ENCODE results near the gene CSGALNACT2.
A peak's percentile ranks its signal among the peaks of the same experiment; 100 is the strongest.

The CSGALNACT2 gene

DNA sequence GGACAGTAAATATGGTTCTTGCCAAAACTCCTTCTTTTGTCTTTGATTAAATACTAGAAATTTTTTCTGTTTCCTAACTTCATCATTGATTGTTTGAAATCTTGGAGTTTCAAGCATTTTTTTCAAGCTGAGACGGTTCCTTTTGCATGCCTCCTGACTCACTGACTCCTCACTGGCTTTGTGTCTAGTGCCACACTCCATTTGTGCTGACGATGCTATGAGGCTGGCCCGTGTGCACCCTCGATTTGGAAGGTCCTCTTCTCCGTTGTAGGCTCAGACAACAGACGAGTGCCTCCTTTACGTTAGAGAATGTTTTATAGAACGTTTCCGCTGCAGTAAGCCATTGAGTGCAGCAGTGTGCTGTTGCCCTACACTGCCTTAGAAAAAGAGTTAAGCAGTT, 10.8 kb upstream of the CSGALNACT2 start:
- H3K4me2 ChIP-seq (ENCODE audit: insufficient read depth, low read length), result no peak overlapping the region

DNA sequence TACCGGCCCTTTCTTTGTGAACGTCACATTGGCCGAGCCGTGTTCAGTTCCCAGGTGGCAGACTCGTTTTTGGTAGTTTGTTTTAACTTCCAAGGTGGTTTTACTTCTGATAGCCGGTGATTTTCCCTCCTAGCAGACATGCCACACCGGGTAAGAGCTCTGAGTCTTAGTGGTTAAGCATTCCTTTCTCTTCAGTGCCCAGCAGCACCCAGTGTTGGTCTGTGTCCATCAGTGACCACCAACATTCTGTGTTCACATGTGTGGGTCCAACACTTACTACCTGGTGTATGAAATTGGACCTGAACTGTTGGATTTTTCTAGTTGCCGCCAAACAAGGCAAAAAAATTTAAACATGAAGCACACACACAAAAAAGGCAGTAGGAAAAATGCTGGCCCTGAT, 9.9 kb upstream of the CSGALNACT2 start:
- ATAC-seq (ENCODE audit: insufficient read depth, low read depth), result no peak
- no peak overlapping the region for H3K27ac ChIP-seq (ENCODE audit: low read length)
- H3K79me2 ChIP-seq (ENCODE audit: insufficient read depth, low read length), result no peaks in the 10 kb centered on the region
- H3K4me2 ChIP-seq (ENCODE audit: insufficient read depth, low read length), result no peak overlapping the region
- no peaks in the 10 kb centered on the region for H3K36me3 ChIP-seq (ENCODE audit: insufficient read depth, low read length)
- peak; percentile 0 for DNase-seq
- H2AFZ ChIP-seq (ENCODE audit: low read depth, low read length), result no peak overlapping the region
- H3K4me3 ChIP-seq (ENCODE audit: low read depth in 1 of 2, low read length in 2 of 2), result no peak overlapping the region
- no peaks in the 10 kb centered on the region; the same call in 1 of the 2 replicates for H4K20me1 ChIP-seq (ENCODE audit: insufficient read depth, low read length)
- H3K9ac ChIP-seq (ENCODE audit: low read depth, low read length), result no peak overlapping the region
- H3K4me1 ChIP-seq (ENCODE audit: insufficient read depth, low read length), result peaks cover 5% of the 10 kb centered on the region
- no peaks in the 10 kb centered on the region for H3K9me3 ChIP-seq (ENCODE audit: insufficient read depth, low read length, severe bottlenecking)
- no peak for TF ChIP-seq CTCF (IDR thresholded peaks at IDR 0.05; ENCODE audit: borderline replicate concordance, extremely low read depth, low read length, poor library complexity, severe bottlenecking)
- no peak for TF ChIP-seq EZH2 (IDR thresholded peaks at IDR 0.05; ENCODE audit: borderline replicate concordance, low read depth, low read length, severe bottlenecking)
- H3K27me3 ChIP-seq (ENCODE audit: insufficient read depth, low read length, poor library complexity), result no peaks in the 10 kb centered on the region

More for the DNA sequence above, 10.8 kb upstream of the CSGALNACT2 start:
- no peaks in the 10 kb centered on the region for H3K9me3 ChIP-seq (ENCODE audit: insufficient read depth, low read length, severe bottlenecking)
- H2AFZ ChIP-seq (ENCODE audit: low read depth, low read length), result no peak overlapping the region
- DNase-seq (no peak), ATAC-seq (ENCODE audit: insufficient read depth, low read depth) (no peak)
- H3K4me1 ChIP-seq (ENCODE audit: insufficient read depth, low read length), result peaks cover 5% of the 10 kb centered on the region
- no peaks in the 10 kb centered on the region; the same call in 1 of the 2 replicates for H4K20me1 ChIP-seq (ENCODE audit: insufficient read depth, low read length)
- no peaks in the 10 kb centered on the region for H3K36me3 ChIP-seq (ENCODE audit: insufficient read depth, low read length)
- H3K4me3 ChIP-seq (ENCODE audit: low read depth in 1 of 2, low read length in 2 of 2), result no peak overlapping the region
- no peak overlapping the region for H3K27ac ChIP-seq (ENCODE audit: low read length)
- H3K9ac ChIP-seq (ENCODE audit: low read depth, low read length), result no peak overlapping the region
- TF ChIP-seq EZH2 (IDR thresholded peaks at IDR 0.05; ENCODE audit: borderline replicate concordance, low read depth, low read length, severe bottlenecking), result no peak
- TF ChIP-seq CTCF (IDR thresholded peaks at IDR 0.05; ENCODE audit: borderline replicate concordance, extremely low read depth, low read length, poor library complexity, severe bottlenecking), result no peak
- no peaks in the 10 kb centered on the region for H3K79me2 ChIP-seq (ENCODE audit: insufficient read depth, low read length)
- no peaks in the 10 kb centered on the region for H3K27me3 ChIP-seq (ENCODE audit: insufficient read depth, low read length, poor library complexity)

DNA sequence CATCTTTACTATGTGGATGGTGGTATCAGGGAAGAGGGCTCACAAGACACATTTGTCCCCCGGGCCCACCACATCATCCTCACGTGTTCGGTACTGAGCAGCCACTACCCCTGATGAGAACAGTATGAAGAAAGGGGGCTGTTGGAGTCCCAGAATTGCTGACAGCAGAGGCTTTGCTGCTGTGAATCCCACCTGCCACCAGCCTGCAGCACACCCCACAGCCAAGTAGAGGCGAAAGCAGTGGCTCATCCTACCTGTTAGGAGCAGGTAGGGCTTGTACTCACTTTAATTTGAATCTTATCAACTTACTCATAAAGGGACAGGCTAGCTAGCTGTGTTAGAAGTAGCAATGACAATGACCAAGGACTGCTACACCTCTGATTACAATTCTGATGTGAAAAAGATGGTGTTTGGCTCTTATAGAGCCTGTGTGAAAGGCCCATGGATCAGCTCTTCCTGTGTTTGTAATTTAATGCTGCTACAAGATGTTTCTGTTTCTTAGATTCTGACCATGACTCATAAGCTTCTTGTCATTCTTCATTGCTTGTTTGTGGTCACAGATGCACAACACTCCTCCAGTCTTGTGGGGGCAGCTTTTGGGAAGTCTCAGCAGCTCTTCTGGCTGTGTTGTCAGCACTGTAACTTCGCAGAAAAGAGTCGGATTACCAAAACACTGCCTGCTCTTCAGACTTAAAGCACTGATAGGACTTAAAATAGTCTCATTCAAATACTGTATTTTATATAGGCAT, 9.1 kb upstream of the CSGALNACT2 start:
- DNase-seq, result peak; percentile 23
- Histone ChIP-seq H3K4me1 (ENCODE audit: insufficient read depth, low read length) (peaks cover 5% of the 10 kb centered on the region), H3K27me3 (ENCODE audit: insufficient read depth, low read length, poor library complexity) (no peaks in the 10 kb centered on the region), H4K20me1 (ENCODE audit: insufficient read depth, low read length) (no peaks in the 10 kb centered on the region; the same call in 1 of the 2 replicates), H3K4me3 (ENCODE audit: low read depth in 1 of 2, low read length in 2 of 2) (no peak overlapping the region), H3K9ac (ENCODE audit: low read depth, low read length) (no peak overlapping the region), H3K9me3 (ENCODE audit: insufficient read depth, low read length, severe bottlenecking) (no peaks in the 10 kb centered on the region), H3K4me2 (ENCODE audit: insufficient read depth, low read length) (no peak overlapping the region), H2AFZ (ENCODE audit: low read depth, low read length) (no peak overlapping the region), H3K36me3 (ENCODE audit: insufficient read depth, low read length) (no peaks in the 10 kb centered on the region), H3K79me2 (ENCODE audit: insufficient read depth, low read length) (no peaks in the 10 kb centered on the region), H3K27ac (ENCODE audit: low read length) (0 out of 2 replicates have a peak overlapping the region, but pooled peaks have one; percentile 31)
- peak; percentile 73 for ATAC-seq (ENCODE audit: insufficient read depth, low read depth)
- TF ChIP-seq CTCF (IDR thresholded peaks at IDR 0.05; ENCODE audit: borderline replicate concordance, extremely low read depth, low read length, poor library complexity, severe bottlenecking) (no peak), EZH2 (IDR thresholded peaks at IDR 0.05; ENCODE audit: borderline replicate concordance, low read depth, low read length, severe bottlenecking) (no peak)

Measured in DND-41 (cell line).